Measurements from ENCODE around the gene GAGE12J.
"Not testable (repeated sequence)": the region's sequence is repeated elsewhere in the genome, so short reads cannot be mapped to it uniquely, and the experiment has no call there.

GAGE12J gene

DNA sequence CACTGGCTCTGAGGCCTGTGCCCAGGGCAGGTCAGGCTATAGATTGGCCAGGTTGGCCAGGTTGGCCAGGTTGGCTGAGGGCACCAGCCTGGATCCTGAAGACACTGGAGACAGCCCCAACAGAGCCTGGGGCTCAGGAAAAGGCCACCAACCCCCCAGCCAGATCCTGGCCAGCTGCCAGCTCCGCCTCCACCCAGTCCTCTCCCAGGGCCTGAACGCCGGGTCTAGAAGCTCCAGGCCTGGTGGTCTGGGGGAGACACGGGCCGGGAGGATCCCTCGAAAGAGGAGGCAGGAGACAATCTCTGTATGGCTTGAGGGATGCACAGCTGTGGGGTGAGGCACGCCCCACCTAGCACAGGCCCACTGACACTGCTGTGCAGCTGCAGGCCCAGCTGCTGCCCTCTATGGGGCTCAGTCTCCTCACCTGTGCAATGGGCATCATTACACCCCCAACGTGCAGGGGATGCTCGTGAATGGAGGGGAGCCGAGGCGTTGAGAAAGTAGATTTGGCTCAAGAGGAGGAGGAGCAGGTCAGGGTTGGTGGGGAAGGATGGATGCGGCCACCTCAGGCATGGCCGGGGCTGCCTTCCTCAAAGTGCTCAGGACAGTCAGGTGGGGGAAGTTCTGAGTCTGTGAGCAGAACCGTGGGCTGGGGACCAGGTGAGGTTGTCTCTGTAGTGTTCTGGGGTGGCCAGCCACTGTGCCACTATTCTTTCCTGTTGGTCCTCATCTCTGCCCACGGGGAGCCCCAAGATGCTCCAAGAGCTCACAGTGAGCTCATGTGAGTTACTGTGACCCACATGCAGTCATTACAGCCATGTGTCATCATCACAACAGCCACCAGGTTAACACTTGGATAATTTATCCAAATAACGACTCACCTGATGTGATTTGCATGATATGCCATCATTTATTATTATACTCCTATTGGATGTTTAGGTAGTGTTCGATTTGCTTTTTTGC is 29.2 kb upstream of the GAGE12J start:
- TF ChIP-seq EZH2phosphoT487 (IDR thresholded peaks at IDR 0.05; ENCODE audit: borderline replicate concordance, low read length), result no peak
- Histone ChIP-seq H3K4me2 (ENCODE audit: low read length) (no peak overlapping the region), H4K20me1 (ENCODE audit: control insufficient read depth, insufficient read depth, low read depth, low read length) (no peaks in the 10 kb centered on the region), H3K4me3 (ENCODE audit: low read length) (no peak overlapping the region), H3K9me3 (ENCODE audit: control insufficient read depth, insufficient read depth, low read length) (no peaks in the 10 kb centered on the region), H3F3A (ENCODE audit: control insufficient read depth, insufficient read depth) (no peaks in the 10 kb centered on the region), H3K4me1 (ENCODE audit: control insufficient read depth, low read length) (no peaks in the 10 kb centered on the region), H3K27me3 (ENCODE audit: control insufficient read depth, low read length) (no peaks in the 10 kb centered on the region), H3K36me3 (ENCODE audit: control insufficient read depth, low read length) (no peaks in the 10 kb centered on the region), H3K79me2 (ENCODE audit: control insufficient read depth, low read length) (no peaks in the 10 kb centered on the region), H3K27ac (ENCODE audit: low read depth, low read length) (no peak overlapping the region), H3K9me2 (replicated peaks; ENCODE audit: control insufficient read depth, low read length) (no peaks in the 10 kb centered on the region)

DNA sequence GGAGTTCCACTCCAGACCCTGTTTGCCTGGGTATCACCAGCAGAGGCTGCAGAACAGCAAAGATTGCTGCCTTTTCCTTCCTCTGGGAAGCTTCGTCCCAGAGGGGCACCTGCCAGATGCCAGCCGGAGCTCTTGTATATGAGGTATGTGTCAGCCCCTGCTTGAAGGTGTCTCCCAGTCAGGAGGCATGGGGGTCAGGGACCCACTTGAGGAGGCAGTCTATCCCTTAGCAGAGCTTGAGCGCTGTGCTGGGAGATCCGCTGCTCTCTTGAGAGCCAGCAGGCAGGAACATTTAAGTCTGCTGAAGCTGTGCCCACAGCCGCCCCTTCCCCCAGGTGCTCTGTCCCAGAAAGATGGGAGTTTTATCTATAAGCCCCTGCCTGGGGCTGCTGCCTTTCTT is 22.5 kb upstream of the GAGE12J start:
- H3K9me2 ChIP-seq (replicated peaks; ENCODE audit: control insufficient read depth, low read length); H3K27me3 ChIP-seq (ENCODE audit: control insufficient read depth, low read length); H3K36me3 ChIP-seq (ENCODE audit: control insufficient read depth, low read length); H3F3A ChIP-seq (ENCODE audit: control insufficient read depth, insufficient read depth); H3K4me3 ChIP-seq (ENCODE audit: low read length); H4K20me1 ChIP-seq (ENCODE audit: control insufficient read depth, insufficient read depth, low read depth, low read length); H3K4me1 ChIP-seq (ENCODE audit: control insufficient read depth, low read length); H3K27ac ChIP-seq (ENCODE audit: low read depth, low read length); H3K4me2 ChIP-seq (ENCODE audit: low read length); H3K9me3 ChIP-seq (ENCODE audit: control insufficient read depth, insufficient read depth, low read length); H3K79me2 ChIP-seq (ENCODE audit: control insufficient read depth, low read length): not testable (repeated sequence)

DNA sequence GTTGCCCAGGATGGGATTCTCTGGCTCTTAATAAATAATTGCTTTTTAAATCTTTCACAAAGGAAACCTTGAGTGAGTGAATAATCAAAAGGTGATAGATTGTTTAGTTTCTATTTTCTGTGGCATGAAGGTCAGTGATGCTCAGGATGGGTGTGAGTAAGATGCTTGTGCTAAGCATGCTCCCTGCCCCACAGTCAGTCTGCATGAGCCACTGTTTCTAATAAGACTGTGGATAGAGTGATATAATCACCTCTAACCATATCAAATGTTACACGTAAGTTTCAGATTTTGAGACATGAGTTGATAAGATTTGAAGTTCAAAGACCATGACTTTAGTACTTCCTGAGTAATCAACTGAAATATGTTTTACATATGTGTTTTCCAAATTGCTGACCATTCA is 21.1 kb upstream of the GAGE12J start:
- H3K27ac ChIP-seq (ENCODE audit: low read depth, low read length), result no peak overlapping the region
- no peaks in the 10 kb centered on the region for H3K79me2 ChIP-seq (ENCODE audit: control insufficient read depth, low read length)
- no peaks in the 10 kb centered on the region for H3K36me3 ChIP-seq (ENCODE audit: control insufficient read depth, low read length)
- H4K20me1 ChIP-seq (ENCODE audit: control insufficient read depth, insufficient read depth, low read depth, low read length), result no peaks in the 10 kb centered on the region
- H3K9me3 ChIP-seq (ENCODE audit: control insufficient read depth, insufficient read depth, low read length), result no peaks in the 10 kb centered on the region
- H3K4me1 ChIP-seq (ENCODE audit: control insufficient read depth, low read length), result no peaks in the 10 kb centered on the region
- H3F3A ChIP-seq (ENCODE audit: control insufficient read depth, insufficient read depth), result no peaks in the 10 kb centered on the region
- no peak overlapping the region for H3K4me2 ChIP-seq (ENCODE audit: low read length)
- H3K27me3 ChIP-seq (ENCODE audit: control insufficient read depth, low read length), result no peaks in the 10 kb centered on the region
- TF ChIP-seq EZH2phosphoT487 (IDR thresholded peaks at IDR 0.05; ENCODE audit: borderline replicate concordance, low read length), result no peak
- TF ChIP-seq, protein P1, sequence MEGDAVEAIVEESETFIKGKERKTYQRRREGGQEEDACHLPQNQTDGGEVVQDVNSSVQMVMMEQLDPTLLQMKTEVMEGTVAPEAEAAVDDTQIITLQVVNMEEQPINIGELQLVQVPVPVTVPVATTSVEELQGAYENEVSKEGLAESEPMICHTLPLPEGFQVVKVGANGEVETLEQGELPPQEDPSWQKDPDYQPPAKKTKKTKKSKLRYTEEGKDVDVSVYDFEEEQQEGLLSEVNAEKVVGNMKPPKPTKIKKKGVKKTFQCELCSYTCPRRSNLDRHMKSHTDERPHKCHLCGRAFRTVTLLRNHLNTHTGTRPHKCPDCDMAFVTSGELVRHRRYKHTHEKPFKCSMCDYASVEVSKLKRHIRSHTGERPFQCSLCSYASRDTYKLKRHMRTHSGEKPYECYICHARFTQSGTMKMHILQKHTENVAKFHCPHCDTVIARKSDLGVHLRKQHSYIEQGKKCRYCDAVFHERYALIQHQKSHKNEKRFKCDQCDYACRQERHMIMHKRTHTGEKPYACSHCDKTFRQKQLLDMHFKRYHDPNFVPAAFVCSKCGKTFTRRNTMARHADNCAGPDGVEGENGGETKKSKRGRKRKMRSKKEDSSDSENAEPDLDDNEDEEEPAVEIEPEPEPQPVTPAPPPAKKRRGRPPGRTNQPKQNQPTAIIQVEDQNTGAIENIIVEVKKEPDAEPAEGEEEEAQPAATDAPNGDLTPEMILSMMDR (IDR thresholded peaks at IDR 0.05; ENCODE audit: low read depth, low read length, poor library complexity, severe bottlenecking), result no peak
- no peaks in the 10 kb centered on the region for H3K9me2 ChIP-seq (replicated peaks; ENCODE audit: control insufficient read depth, low read length)
- H3K4me3 ChIP-seq (ENCODE audit: low read length), result no peak overlapping the region

DNA sequence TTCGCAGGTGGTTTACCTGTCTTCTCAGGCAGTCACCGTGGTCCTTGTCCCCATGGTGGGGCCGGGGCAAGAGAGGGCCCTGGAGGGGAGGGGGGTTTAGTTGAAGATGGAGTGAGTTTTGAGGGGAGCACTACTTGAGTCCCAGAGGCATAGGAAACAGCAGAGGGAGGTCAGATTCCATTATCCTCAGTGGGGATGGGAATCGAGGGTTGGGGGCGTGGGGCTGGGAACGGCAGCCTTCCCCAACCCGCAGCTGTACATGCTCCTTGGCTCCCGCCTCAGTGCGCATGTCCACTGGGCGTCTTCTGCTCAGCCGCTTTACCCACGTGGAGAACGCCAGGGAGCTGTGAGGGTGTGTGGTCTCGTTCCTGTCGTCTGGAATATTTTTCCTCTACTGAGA is 18.5 kb upstream of the GAGE12J start, which contains the start of gene GAGE10:
TSS of gene GAGE10 (plus strand) at position 301 of the 400 bp plus-strand sequence. CDS start 1,214 bp downstream, outside the sequence.
- Histone ChIP-seq H3K27ac (ENCODE audit: low read depth, low read length) (no peak within 1 kb of the TSS), H3K27me3 (ENCODE audit: control insufficient read depth, low read length) (no peaks in the 10 kb centered on the region), H4K20me1 (ENCODE audit: control insufficient read depth, insufficient read depth, low read depth, low read length) (no peaks in the 10 kb centered on the region), H3K79me2 (ENCODE audit: control insufficient read depth, low read length) (no peaks in the 10 kb centered on the region), H3K9me3 (ENCODE audit: control insufficient read depth, insufficient read depth, low read length) (no peaks in the 10 kb centered on the region), H3K36me3 (ENCODE audit: control insufficient read depth, low read length) (no peaks in the 10 kb centered on the region), H3F3A (ENCODE audit: control insufficient read depth, insufficient read depth) (no peaks in the 10 kb centered on the region), H3K4me3 (ENCODE audit: low read length) (no peak within 1 kb of the TSS), H3K4me2 (ENCODE audit: low read length) (no peak within 1 kb of the TSS), H3K4me1 (ENCODE audit: control insufficient read depth, low read length) (no peaks in the 10 kb centered on the region), H3K9me2 (replicated peaks; ENCODE audit: control insufficient read depth, low read length) (no peaks in the 10 kb centered on the region)
- TF ChIP-seq, protein P1 (IDR thresholded peaks at IDR 0.05; ENCODE audit: low read depth, low read length, poor library complexity, severe bottlenecking), result no peak
- TF ChIP-seq EZH2phosphoT487 (IDR thresholded peaks at IDR 0.05; ENCODE audit: borderline replicate concordance, low read length), result no peak

DNA sequence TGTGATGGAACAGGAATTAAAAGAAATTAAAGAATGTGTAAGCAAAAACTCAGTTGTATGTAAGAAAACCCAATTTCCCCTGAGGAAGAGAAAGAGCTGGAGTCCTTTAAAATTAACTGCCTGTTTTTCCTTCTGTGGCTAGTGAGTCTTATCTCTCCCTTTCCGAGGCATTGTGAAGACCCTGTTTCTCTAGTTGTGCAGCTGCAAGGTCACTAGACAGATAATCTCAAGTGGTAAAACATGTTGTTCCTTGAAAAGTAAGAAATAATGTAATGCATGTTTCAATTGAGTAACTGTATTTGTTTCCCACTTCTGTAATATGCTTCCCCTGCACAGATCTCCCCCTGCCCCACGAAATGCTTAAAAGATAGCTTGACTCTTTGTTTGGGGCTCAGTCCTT is 14.1 kb upstream of the GAGE12J start:
- H3K9me3 ChIP-seq (ENCODE audit: control insufficient read depth, insufficient read depth, low read length), result not testable (repeated sequence)

More for the DNA sequence above, 14.1 kb upstream of the GAGE12J start:
- H3K4me2 ChIP-seq (ENCODE audit: low read length); H3K9me2 ChIP-seq (replicated peaks; ENCODE audit: control insufficient read depth, low read length); H3K4me1 ChIP-seq (ENCODE audit: control insufficient read depth, low read length); H3K4me3 ChIP-seq (ENCODE audit: low read length); H4K20me1 ChIP-seq (ENCODE audit: control insufficient read depth, insufficient read depth, low read depth, low read length); H3K79me2 ChIP-seq (ENCODE audit: control insufficient read depth, low read length); H3K27me3 ChIP-seq (ENCODE audit: control insufficient read depth, low read length); H3K27ac ChIP-seq (ENCODE audit: low read depth, low read length); H3K36me3 ChIP-seq (ENCODE audit: control insufficient read depth, low read length); H3F3A ChIP-seq (ENCODE audit: control insufficient read depth, insufficient read depth): not testable (repeated sequence)
